Colon (tissue), 2 donors: ENCODE results near the gene GPRC5A.

Experiments used
- FAIRE-seq: peaks from 2 replicates; lab custom pipeline; 2012; peaks lifted over from hg19 to GRCh38; lab: Jason Lieb, UNC
- donor health status: control.
- donor health status: control.

The GPRC5A gene

GRCh38 chr12:12909995-12910420 lies 18.6 kb downstream of the GPRC5A start:
- no peak for FAIRE-seq

- FAIRE-seq: no peak
Measured at GRCh38 chr12:12912711-12913110, 21.3 kb downstream of the GPRC5A start.

GRCh38 chr12:12915656-12916055 lies 24.3 kb downstream of the GPRC5A start:
- FAIRE-seq: no peak

- FAIRE-seq: no peak
Measured at GRCh38 chr12:12916135-12916944, 25.0 kb downstream of the GPRC5A start.

GRCh38 chr12:12917517-12917916 lies 26.2 kb downstream of the GPRC5A start:
- FAIRE-seq: no peak

- FAIRE-seq: no peak
Measured at GRCh38 chr12:12918781-12919389, 27.5 kb downstream of the GPRC5A start.

GRCh38 chr12:12919666-12920435 lies 28.5 kb downstream of the GPRC5A start:
- FAIRE-seq: no peak

GRCh38 chr12:12922191-12922616 lies 30.8 kb downstream of the GPRC5A start:
- FAIRE-seq: no peak

GRCh38 chr12:12922978-12923377 lies 31.6 kb downstream of the GPRC5A start:
- no peak for FAIRE-seq

- no peak for FAIRE-seq
Measured at GRCh38 chr12:12924169-12924568, 32.8 kb downstream of the GPRC5A start.

GRCh38 chr12:12925388-12925787 lies 34.0 kb downstream of the GPRC5A start:
- no peak for FAIRE-seq

GRCh38 chr12:12926571-12927071 lies 35.3 kb downstream of the GPRC5A start:
- no peak for FAIRE-seq

- FAIRE-seq: no peak
Measured at GRCh38 chr12:12927211-12928079, 36.1 kb downstream of the GPRC5A start.

GRCh38 chr12:12929696-12930095 lies 38.3 kb downstream of the GPRC5A start:
- FAIRE-seq: no peak

GRCh38 chr12:12930633-12931219 lies 39.4 kb downstream of the GPRC5A start:
- no peak for FAIRE-seq

GRCh38 chr12:12933742-12934141 lies 42.4 kb downstream of the GPRC5A start:
- FAIRE-seq: no peak

- FAIRE-seq: no peak
Measured at GRCh38 chr12:12934556-12934955, 43.2 kb downstream of the GPRC5A start.

- FAIRE-seq: no peak
Measured at GRCh38 chr12:12936983-12937491, 45.7 kb downstream of the GPRC5A start.

- no peak for FAIRE-seq
Measured at GRCh38 chr12:12938541-12938940, 47.2 kb downstream of the GPRC5A start.

GRCh38 chr12:12939888-12940287 lies 48.5 kb downstream of the GPRC5A start:
- FAIRE-seq: no peak
